ENCODE measurements around the gene PRCC.

GRCh38 chr1:156750191-156750672 lies 17.1 kb upstream of the PRCC start:
- TF ChIP-seq CTCF (IDR thresholded peaks at IDR 0.05) (no peak), POLR2A (IDR thresholded peaks at IDR 0.05) (peak in 1 of 2 donors; percentile 23)

Measured in thyroid gland (tissue), 4 donors.